HG03097 (cell line): ENCODE results near the gene PRDX1.

Source experiments
- ATAC-seq: cut with Tn5 transposase; IDR thresholded peaks from one replicate; pipeline ENCODE4 v1.9.1; 2021; ENCODE audit not compliant: unreplicated experiment, low FRiP score

Gene PRDX1

DNA sequence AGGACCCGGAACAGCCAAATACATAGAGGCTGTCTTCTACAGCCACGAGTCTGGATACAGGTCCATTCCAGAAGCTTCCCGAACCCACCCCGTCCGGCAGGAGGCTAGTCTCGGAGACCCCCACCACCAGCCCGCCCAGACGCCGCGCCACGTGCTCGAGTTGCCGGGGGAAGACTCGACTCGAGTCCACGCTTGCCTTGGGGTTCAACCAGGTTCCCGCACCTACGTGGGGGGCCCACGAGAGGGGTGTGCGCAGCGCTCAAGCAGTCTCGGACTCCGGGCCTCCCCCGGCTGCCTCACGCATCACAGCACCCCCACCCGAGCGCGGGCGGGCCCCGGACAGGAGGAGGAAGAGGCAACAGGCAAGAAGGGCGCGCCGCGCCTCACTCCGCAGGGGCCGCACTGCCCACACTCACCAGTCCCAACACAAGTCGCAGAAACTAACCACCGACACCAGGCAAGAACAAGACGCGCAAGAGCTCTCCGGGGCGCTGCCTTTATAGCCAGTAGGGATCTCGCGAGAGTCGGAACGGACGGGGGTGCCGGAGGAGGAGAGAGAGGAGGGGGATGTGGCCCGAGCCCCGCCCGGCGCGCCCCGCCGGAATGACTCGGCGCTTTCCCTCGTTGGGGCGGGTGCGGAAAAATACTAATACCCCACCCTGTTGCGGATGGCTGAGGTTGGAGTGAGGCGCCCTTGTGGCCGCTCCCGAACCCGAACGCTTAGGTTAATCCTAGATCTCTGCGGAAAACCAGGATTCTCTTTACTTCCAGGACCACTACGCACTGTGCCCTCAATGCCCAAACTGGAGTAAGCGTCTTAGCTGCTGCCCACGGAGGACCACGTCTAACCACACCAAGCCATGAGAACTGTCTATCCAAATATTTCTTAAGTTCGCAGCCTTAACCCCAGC, at the start of gene PRDX1:
TSS of gene PRDX1 (minus strand) at position 472 of the 911 bp plus-strand sequence. CDS start 2,841 bp downstream, outside the sequence.
- ATAC-seq, result peak; percentile 79

DNA sequence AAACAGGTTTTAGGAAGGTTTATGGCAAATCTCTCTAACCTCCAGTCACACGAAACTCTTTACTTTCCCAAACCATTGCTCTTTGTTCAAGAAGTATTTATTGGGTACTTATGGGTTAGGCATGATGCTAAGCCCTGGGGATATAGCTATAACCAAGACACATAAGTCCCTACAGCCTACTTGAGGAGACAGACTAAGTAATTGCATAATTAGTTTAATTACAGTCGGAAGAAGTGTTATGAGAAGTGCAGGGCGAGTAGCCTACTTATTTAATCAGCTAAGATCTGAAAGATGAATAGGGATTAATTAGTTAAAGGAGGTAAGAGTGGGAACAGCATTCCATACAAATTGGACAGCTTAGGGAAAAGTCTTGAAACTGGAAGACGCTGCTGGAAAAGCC, 48.9 kb upstream of the PRDX1 start:
- ATAC-seq, result no peak

DNA sequence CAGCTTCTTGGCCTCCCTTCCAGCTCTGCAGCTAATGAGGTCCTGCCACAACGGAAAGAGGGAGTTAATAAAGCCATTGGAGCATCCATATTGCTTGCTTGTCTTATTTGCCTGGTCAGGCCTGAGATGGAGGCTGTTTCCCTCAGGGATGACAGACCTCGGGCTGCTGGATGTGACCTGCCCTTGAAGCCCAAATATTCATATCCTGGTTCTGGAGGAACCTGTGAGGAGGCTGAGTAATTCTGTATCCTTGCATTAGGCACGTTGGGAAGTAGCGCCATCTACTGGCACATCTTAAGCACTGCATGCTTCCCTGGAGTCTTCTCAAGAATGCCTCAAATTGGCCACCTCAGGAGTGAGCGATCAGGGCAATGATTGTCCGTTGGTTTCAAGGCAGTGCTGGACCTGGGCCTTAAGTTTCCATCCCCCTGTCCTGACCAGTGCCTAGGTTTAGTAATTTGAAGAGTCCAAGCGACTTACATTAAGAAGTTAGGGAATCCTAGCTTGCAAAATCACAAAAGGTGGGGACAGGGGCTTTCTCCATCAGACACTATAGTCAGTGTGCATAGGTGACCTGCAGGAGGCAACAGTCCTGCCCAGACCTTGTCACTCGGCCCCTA, 48.4 kb upstream of the PRDX1 start:
- peak; percentile 56 for ATAC-seq

DNA sequence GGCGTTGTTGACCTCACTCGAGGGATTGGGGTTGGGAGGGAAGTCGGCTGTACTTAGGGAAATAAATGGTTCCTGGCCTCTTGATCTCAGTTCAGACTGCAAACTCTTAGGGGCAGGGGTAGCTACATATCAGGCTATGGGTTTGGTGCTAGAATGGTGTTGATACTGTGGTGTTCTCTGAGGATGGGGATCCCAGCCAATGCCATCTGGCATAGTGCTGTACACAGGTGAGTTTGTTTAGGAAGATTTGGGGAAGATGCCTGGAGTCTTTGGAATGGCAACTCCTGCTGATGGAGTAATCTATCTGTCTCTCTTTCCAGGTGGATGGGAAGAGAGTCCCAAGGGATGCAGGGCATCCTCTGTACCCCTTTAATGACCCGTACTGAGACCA, 47.9 kb upstream of the PRDX1 start:
- no peak for ATAC-seq

DNA sequence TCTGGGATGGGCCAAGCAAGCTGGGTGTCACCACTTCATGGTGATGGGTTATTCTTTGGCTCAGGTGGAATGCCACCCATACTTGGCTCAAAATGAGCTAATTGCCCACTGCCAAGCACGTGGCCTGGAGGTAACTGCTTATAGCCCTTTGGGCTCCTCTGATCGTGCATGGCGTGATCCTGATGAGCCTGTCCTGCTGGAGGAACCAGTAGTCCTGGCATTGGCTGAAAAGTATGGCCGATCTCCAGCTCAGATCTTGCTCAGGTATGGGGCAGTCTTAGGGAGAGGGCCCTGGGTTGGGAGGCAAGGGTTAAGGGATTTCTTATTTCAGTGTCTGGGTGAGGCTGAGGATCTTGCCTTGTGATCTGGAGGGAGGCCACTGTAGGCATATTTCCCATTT, 46.7 kb upstream of the PRDX1 start:
- no peak for ATAC-seq

DNA sequence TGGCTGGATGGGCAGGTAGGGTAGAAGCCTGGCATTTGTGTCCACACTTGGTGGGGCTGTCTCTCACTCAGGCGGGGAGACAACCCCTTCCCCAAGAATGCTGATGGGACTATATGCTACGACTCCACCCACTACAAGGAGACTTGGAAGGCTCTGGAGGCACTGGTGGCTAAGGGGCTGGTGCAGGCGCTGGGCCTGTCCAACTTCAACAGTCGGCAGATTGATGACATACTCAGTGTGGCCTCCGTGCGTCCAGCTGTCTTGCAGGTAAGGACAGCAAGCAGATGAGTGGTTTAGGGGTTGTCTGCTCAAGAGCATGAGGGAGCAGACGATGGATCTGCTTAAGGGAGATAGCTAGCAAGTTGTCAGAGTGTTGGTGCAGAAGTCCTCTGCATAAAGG, 46.2 kb upstream of the PRDX1 start:
- no peak for ATAC-seq

DNA sequence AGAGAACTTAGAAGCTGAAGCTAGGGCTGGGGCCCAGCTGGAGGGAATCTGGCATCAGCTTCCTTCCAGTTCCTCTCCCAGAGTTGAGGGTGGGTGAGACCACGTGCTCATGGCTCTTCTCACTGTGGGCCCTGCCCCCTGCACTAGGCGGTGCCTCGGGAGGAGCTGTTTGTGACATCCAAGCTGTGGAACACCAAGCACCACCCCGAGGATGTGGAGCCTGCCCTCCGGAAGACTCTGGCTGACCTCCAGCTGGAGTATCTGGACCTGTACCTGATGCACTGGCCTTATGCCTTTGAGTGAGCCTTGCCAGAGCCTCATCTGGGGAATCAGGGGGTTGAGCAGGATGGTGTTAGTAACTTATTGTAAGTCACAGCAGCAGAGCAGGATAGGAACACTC, 45.0 kb upstream of the PRDX1 start:
- no peak for ATAC-seq

DNA sequence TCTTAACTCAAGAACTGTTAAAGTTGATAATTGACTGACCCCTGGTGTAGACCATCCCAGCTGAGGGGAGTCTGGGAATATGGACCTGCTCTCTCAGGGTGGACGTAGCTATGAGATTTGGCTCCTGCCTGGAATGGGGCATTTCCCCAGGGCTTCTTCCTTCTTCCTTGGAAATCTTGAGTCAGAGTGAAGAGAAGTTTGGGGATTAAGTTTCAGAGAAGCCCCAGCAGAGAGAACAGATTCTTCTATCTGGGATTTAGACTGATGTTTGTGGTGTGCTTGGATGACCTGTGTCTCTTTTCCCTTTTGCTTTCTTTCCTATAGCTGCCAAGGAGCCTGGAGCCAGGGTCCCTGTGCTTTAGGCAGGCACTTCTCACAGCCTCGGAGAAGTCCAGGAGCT, 42.2 kb upstream of the PRDX1 start:
- no peak for ATAC-seq

DNA sequence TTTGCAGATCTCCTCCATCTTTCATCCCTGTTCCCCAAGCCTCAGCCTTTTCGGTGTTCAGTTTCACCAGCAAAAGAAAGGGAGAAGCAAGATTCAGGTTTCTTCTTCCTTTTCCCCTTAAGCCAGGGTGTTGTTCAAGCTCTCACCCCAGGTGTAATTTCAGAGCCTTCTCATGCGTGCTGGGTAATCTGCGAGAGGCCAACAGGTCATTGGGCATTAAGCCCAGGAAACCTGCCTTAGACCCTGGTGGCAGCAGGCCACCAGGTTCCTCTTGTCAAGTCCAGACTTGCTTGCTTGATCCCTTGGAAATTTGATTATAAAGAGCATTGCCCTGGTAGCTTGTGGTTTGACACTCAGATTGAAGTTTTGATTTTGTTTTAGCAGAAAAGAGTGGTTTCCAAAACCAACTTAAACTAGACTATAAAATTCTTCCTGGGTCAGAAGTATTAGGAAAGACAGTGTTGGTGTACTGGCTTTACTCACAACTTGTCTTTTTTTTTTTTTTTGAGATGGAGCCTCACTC, 35.8 kb upstream of the PRDX1 start:
- no peak for ATAC-seq

DNA sequence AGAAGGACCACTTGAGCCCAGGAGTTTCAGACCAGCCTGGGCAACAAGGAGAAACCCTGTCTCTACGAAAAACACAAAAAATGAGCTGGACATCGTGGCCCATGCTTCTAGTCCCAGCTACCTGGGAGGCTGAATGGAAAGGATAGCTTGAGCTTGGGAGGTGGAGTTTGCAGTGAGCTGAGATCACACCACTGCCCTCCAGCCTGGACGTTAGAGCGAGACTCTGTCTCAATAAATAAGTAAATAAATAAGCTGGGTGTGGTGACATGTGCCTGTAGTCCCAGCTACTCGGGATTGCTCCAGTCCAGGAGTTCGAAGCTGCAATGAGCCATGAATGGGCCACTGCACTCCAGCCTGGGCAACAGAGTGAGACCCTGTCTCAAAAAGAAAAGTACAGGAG, 32.5 kb upstream of the PRDX1 start:
- ATAC-seq, result no peak

DNA sequence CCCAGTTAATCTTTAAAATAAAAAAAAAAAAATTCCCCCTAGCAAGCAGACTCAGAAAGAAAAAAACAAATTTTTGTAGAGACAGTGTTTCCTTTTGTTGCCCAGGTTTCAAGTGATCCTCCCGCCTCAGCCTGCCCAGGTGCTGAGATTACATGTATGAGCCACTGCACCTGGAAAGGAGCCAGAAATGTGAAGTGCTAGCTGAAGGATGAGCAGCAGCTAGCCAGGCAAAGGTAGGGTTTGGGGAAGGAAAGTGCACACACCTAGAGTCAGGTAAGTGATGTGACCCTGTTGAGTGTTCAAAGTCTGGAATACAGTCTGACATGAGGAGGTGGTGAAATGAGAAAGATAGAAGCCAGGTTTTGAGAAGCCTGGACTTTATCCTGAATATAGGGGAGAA, 30.6 kb upstream of the PRDX1 start:
- no peak for ATAC-seq

DNA sequence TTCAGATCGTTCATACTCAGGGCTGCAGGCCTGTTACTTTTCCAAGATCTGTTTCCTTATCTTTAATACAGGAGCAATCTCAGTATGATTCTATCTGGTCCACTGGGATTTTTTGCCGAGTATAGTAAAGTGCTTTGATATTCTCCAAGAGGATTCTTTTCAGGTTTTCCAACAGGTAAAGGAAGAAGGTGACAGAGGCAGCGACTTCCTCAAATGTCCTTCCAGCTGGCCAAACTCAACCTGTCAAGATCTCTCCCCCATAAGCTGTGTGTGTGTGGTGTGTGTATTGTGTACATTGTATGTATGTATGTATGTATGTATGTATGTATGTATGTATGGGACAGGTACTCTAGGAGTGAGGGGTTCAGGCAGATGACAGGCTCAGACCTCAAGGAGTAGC, 30.0 kb upstream of the PRDX1 start:
- ATAC-seq, result no peak

DNA sequence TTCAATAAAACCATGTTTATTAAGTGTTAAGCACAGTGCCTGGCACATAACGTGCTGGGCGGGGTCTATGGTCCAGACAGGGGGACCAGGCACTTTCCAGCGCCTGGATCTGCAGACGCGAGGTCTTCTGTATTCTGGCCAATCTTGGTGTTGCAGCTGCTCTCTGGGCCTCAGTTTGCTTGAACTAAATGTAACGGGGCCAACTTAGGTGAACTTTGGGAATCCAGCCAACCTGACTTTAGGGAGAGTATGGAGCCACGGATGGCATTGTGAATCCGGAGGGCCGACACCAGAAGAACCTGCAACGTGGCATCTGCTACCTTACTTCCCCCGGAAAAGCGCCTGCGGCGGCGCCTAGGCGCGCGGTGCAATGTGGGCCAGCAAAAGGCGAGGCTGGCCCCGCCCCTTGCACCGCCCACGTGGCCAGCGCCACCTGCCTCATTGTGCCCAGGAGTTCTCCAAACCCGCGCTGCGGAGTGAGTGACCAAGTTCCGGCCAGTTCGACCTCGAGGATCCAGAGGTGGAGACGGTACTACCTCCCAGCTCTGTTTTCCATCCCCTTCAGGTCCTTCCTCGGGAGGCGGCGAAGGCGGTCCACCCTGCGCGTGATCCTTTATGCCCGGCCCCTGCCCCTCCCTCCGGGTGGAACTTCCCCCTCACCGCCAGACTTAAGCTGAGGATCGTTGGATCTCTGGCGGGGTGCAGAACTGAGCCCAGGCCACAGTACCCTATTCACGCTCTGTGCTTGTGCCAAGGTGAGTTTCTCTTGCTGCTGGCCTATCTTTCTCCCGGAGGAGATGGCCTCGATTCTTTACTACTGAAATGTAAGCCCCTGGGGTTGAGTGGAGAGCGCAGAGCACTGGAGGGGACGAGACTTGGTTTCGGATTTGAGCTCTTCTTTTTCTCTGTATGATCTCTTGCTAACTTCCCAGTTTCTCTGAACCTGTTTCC, 29.0 kb upstream of the PRDX1 start, which contains the start of gene AKR1A1:
TSS of gene AKR1A1 (plus strand) at position 426 of the 951 bp plus-strand sequence. CDS start 10,969 bp downstream, outside the sequence.
- ATAC-seq, result peak; percentile 77

DNA sequence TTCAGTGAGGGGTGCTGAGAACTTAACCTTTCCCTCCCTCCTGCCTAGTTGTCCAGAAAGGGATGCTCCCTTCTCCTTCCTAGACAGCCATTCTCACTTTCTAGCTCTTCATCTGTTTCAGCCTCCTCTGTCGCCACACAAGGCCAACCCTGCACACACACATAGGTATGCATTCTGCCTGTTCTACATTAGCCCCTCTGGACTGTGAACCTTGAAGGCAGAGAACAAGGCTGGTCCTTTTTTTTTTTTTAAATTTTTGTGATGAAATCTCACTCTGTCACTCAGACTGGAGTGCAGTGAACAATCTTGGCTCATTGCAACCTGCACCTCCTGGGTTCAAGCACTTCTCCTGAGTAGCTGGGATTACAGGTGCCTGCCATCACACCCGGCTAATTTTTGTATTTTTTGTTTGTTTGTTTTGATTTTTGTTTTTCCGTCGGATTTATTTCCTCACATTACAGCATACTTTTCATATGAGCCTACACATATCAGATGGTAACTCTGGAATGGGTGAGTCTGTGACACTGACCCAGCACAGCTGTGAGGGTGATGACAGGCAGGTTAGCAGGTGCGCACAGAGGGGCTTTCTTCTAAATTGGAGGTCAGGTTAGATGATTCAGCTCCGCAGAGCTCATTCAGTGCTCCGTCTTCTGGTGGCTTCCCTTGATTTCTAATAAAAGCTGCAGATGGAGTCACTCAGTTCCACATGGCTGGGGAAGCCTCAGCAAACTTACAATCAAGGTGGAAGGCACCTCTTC, 24.0 kb upstream of the PRDX1 start:
- ATAC-seq, result no peak

DNA sequence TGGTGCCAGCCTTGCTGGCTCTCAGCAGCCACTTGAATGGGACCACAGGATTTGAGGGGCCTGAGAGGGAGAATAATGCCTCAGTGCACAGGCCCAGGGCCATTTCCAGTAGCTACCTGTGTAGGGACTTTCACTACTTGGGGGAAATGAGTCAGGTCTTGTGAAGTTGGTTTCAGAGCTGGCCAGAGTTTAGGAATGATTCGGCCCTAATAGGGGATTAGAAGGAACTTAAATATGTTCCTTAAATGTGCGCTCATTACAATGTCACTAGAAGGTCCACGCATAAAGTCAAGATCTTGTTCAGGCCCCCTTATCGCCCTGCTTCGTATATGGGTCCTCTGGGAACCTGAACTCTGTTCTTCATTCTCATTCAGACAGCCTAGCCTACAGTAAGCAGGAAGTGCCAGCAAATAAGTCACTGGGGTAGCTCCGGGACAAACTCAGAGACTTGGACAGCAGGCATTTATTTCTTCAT, 23.4 kb upstream of the PRDX1 start:
- peak; percentile 50 for ATAC-seq

DNA sequence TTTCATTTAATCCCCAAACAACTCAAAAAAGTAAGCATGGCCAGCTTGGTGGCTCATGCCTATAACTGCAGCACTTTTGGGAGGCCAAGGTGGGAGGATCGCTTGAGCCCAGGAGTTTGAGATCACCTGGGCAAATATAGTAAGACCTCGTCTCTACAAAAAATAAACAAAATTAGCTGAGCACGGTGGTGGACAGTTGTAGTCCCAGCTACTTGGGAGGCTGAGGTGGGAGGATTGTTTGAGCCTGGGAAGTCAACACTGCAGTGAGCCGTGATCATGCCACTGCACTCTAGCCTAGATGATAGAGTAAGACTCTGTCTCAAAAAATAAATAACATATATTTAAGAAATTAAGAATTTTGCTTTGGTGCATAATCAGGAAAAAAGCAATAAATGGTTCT, 22.8 kb upstream of the PRDX1 start:
- no peak for ATAC-seq

DNA sequence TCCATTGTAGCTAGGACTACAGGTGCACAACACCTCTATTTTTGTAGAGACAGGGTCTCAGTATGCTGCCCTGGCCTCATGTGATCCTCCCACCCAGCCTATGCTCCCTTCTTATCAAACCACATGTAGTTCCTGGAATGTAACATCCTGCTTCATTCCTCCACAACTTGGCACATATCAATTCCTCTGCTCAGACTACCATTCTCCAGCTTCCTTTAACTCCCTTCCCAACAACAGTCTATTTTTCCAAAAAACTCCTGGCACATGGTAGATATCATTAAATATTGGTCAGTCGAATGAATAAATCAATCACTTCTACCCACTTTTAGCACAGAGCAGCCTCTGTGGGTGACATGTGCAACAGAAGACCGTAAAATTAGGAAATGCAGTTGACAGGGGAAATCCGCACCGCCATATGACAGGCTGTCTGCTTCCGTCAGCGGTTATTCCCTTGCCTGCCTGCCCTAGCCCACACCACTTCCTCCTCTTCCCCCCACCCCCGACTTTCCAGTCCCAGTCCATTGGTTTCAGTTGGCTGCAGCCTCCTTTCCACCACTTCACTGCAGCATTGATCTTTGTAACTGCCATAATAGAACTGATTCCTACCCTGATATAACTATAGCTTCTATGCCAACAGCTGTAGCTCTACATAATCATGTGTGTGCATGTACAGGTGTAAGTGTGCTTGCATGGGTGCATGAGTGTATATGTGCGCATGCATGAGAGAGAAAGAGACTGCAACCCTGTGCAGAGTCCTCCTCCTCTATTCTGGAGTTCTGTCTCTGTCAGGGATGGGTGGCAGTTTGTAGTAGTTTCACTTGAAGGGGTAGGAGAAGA, 22.1 kb upstream of the PRDX1 start:
- ATAC-seq, result peak; percentile 47

DNA sequence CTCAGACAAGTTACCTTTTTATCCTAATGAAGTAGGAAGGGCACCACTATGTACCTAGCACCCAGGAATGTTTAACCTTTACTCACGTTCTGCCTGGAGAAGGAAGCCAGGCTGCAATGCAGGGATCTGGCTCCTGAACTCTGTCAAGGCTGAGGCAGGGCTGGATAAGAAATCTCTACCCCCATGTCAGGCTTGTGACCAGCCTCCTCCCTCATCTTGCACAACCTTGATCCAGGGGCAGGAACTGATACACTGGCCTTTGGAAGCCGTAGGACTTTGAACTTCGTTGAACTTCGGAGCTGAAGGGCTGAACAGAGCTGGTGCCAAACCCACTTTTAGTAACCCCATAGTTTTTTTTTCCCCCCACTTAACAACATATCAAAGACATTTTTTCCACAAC, 20.9 kb upstream of the PRDX1 start:
- no peak for ATAC-seq

DNA sequence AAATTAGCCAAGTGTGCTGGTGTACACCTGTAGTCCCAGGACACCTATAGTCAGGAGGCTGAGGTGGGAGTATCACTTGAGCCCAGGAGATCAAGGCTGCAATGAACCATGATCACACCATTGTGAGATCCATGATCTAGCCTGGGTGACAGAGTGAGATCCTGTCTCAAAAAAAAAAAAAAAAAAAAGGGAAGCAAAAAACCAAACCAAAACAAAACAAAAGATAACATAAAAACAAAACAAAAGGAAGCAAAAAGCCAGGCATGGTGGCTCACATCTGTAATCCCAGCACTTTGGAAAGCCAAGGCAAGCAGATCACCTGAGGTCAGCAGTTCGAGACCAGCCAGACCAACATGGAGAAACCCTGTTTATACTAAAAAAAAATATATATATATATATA, 19.5 kb upstream of the PRDX1 start:
- no peak for ATAC-seq
